Hepatocyte (in vitro differentiated cells): Measurements from ENCODE around the gene STRA8.

ENCODE experiments used
- CTCF ChIP-seq: fragments of 200-600 bp; sonication (generic); IDR thresholded peaks from 2 replicates; pipeline ENCODE4 v1.5.1; 2016; ENCODE audit warnings: antibody characterized with exemption, mild to moderate bottlenecking; ENCODE audit not compliant: poor library complexity
- EZH2phosphoT487 ChIP-seq: fragments of 200-600 bp; sonication (generic); IDR thresholded peaks from one replicate; pipeline ENCODE4 v1.6.1; 2018; ENCODE audit warnings: antibody characterized with exemption, mild to moderate bottlenecking, low read depth, moderate library complexity; ENCODE audit not compliant: unreplicated experiment, severe bottlenecking

GRCh38 chr7:135188298-135188984, 45.2 kb upstream of the STRA8 start:
- TF ChIP-seq CTCF (no peak), EZH2phosphoT487 (no peak)
